Mesendoderm (in vitro differentiated cells): Measurements from ENCODE around the gene RALGPS1.

Experiments used
- DNase-seq: peaks from one replicate; pipeline ENCODE4 v3.0.0; 2013
- H2AK5ac ChIP-seq: 2 replicates; pipeline ENCODE4 v1.6.1; 2013; ENCODE audit warnings: low read length, inconsistent platforms
- H2BK120ac ChIP-seq: 2 replicates; pipeline ENCODE4 v1.6.1; 2013; ENCODE audit warnings: low read depth, mild to moderate bottlenecking, low read length, moderate library complexity, mixed read lengths
- H2BK15ac ChIP-seq: replicated peaks from 2 replicates; pipeline ENCODE4 v1.6.1; 2013; ENCODE audit warnings: low read depth, mild to moderate bottlenecking, moderate library complexity
- H2BK5ac ChIP-seq: 2 replicates; pipeline ENCODE4 v1.6.1; 2013; ENCODE audit warnings: low read length, inconsistent platforms
- H3K18ac ChIP-seq: 2 replicates; pipeline ENCODE4 v1.6.1; 2013; ENCODE audit warnings: mild to moderate bottlenecking, low read length, mixed read lengths
- H3K23ac ChIP-seq: one replicate; pipeline ENCODE4 v1.6.1; 2013; ENCODE audit warnings: low read length
- H3K27ac ChIP-seq: 2 replicates; pipeline ENCODE4 v1.5.1; 2013; ENCODE audit warnings: low read depth, mild to moderate bottlenecking, inconsistent platforms, low read length, moderate library complexity
- H3K27me3 ChIP-seq: 2 replicates; pipeline ENCODE4 v1.6.1; 2013; ENCODE audit warnings: low read length, control low read depth, mild to moderate bottlenecking, inconsistent platforms; ENCODE audit not compliant: insufficient read depth, poor library complexity
- H3K36me3 ChIP-seq: 2 replicates; pipeline ENCODE4 v1.6.1; 2013; ENCODE audit warnings: low read length, inconsistent platforms; ENCODE audit not compliant: control insufficient read depth, insufficient read depth
- H3K4ac ChIP-seq: one replicate; pipeline ENCODE4 v1.6.1; 2013; ENCODE audit warnings: low read depth, mild to moderate bottlenecking, low read length, moderate library complexity
- H3K4me1 ChIP-seq: 2 replicates; pipeline ENCODE4 v1.6.1; 2013; ENCODE audit warnings: low read depth, low read length, inconsistent platforms; ENCODE audit not compliant: control insufficient read depth
- H3K4me2 ChIP-seq: 2 replicates; pipeline ENCODE4 v1.6.1; 2013; ENCODE audit warnings: low read length
- H3K4me3 ChIP-seq: 2 replicates; pipeline ENCODE4 v1.5.1; 2013; ENCODE audit warnings: mild to moderate bottlenecking, low read length
- H3K56ac ChIP-seq: one replicate; pipeline ENCODE4 v1.6.1; 2013; ENCODE audit warnings: low read length
- H3K79me1 ChIP-seq: 2 replicates; pipeline ENCODE4 v1.6.1; 2013; ENCODE audit warnings: low read length, inconsistent platforms
- H3K79me2 ChIP-seq: 2 replicates; pipeline ENCODE4 v1.6.1; 2013; ENCODE audit warnings: mild to moderate bottlenecking, low read length; ENCODE audit not compliant: control insufficient read depth, insufficient read depth
- H3K9ac ChIP-seq: 2 replicates; pipeline ENCODE4 v1.6.1; 2013; ENCODE audit warnings: low read length, inconsistent platforms
- H4K5ac ChIP-seq: one replicate; pipeline ENCODE4 v1.6.1; 2013; ENCODE audit warnings: low read length
- H4K8ac ChIP-seq: one replicate; pipeline ENCODE4 v1.6.1; 2013; ENCODE audit warnings: low read depth, mild to moderate bottlenecking, control low read depth, low read length, moderate library complexity
- WGBS: extraction: QIAGEN DNeasy Blood & Tissue Kit; methylation state at CpG from one replicate; pipeline ENCODE4 v1.1.7; 2013; ENCODE audit warnings: low lambda C conversion rate, missing lambda C conversion rate; ENCODE audit not compliant: insufficient coverage; ENCODE audit errors: extremely low coverage; 5-methylcytosine and 5-hydroxymethylcytosine counted together

RALGPS1 gene

GRCh38 chr9:127139775-127140174, 225.2 kb downstream of the RALGPS1 start:
- H2BK15ac ChIP-seq = no peak overlapping the region

DNA sequence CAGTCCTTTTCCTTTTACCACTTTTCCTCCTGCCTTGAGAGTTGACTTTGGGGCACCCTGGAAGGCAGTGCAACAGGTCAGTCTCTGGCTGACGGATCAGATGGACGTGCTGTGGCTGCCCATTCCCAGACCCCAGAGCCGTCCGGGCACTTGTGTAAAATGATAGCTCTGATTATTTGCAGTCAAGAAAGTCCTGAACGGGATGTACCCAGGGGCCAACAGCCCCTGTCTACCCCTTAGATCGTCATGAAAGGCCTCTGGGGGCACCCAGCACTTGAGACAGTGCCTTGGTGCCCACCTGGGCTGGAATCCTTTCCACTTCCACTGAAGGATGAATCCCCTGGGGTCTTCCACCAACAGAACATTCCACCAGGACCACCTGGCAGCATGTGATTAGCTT, 225.6 kb downstream of the RALGPS1 start:
- Histone ChIP-seq H3K18ac (no peak overlapping the region), H3K9ac (no peak overlapping the region), H3K4me3 (no peak overlapping the region), H3K27me3 (no peaks in the 10 kb centered on the region), H3K27ac (no peak overlapping the region), H3K79me1 (no peaks in the 10 kb centered on the region), H2BK120ac (no peak overlapping the region), H3K23ac (no peak overlapping the region), H2AK5ac (no peak overlapping the region), H4K8ac (no peak overlapping the region), H3K36me3 (no peaks in the 10 kb centered on the region), H3K79me2 (no peaks in the 10 kb centered on the region), H2BK15ac (no peak overlapping the region), H2BK5ac (no peak overlapping the region), H3K56ac (no peak overlapping the region), H4K5ac (no peak overlapping the region), H3K4ac (no peak overlapping the region), H3K4me1 (no peaks in the 10 kb centered on the region), H3K4me2 (no peak overlapping the region)
- DNase-seq = no peak
- WGBS = no CpG with 5 or more reads among the region's 6 CpGs

More at GRCh38 chr9:127139775-127140174, 225.2 kb downstream of the RALGPS1 start:
- Histone ChIP-seq H3K79me2 (no peaks in the 10 kb centered on the region), H3K27ac (no peak overlapping the region), H3K4me1 (no peaks in the 10 kb centered on the region), H4K5ac (no peak overlapping the region), H3K4me3 (no peak overlapping the region), H3K18ac (no peak overlapping the region), H3K4ac (no peak overlapping the region), H3K56ac (no peak overlapping the region), H3K23ac (no peak overlapping the region), H2AK5ac (no peak overlapping the region), H3K27me3 (no peaks in the 10 kb centered on the region), H3K4me2 (no peak overlapping the region), H2BK5ac (no peak overlapping the region), H3K36me3 (no peaks in the 10 kb centered on the region), H3K79me1 (no peaks in the 10 kb centered on the region), H4K8ac (no peak overlapping the region), H3K9ac (no peak overlapping the region), H2BK120ac (no peak overlapping the region)
- DNase-seq = no peak
- no CpG with 5 or more reads among the region's 6 CpGs for WGBS

DNA sequence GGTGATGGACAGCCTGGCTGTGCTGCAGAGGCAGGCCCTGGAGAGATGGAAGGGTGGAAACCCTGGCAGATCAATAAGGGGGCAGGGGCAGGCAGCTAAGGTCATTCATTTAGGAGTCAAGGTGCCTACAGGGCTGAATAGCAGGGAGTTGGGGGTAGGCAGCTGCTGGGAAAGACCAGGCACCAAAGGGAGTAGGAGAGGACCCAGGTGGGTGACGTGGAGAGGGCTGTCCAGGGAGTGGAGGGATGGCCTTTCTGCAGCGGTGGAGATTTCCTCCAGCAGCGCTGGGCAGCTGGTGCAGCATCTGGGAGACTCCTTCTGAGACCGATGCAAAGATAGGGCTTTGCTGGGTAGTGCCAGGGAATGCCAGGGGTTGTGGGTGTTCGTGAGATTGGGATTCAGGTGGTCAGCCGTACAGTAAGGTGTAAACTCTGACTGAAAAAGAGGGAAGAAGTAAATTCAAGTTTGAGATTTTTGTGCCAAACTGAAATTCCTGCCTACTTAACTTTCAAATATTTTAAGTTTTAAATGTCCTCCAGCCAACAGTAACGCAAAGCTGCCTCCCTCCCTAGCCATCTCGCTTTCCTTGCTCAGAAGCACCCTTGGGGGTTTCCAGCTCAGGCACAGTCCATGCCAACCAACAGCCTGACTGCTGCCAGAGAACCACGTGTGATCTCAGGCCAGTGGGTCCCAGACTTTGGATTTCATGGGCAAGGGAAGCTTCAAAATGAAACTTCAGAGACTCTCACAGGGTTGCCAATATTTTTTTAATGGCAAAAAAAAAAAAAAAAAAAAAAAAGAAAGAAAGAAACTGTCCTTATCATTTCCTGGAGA, 226.5 kb downstream of the RALGPS1 start:
- H3K23ac ChIP-seq = no peak overlapping the region
- H3K4me1 ChIP-seq = no peaks in the 10 kb centered on the region
- H3K9ac ChIP-seq = no peak overlapping the region
- H3K79me2 ChIP-seq = no peaks in the 10 kb centered on the region
- no peak for DNase-seq
- H3K4ac ChIP-seq = no peak overlapping the region
- H3K79me1 ChIP-seq = no peaks in the 10 kb centered on the region
- no peak overlapping the region for H3K56ac ChIP-seq
- H3K27ac ChIP-seq = no peak overlapping the region
- no peak overlapping the region for H3K4me2 ChIP-seq
- no peak overlapping the region for H3K18ac ChIP-seq
- WGBS = no CpG with 5 or more reads among the region's 9 CpGs
- H2AK5ac ChIP-seq = no peak overlapping the region
- no peak overlapping the region for H2BK120ac ChIP-seq
- H2BK15ac ChIP-seq = no peak overlapping the region
- no peak overlapping the region for H3K4me3 ChIP-seq
- H4K5ac ChIP-seq = no peak overlapping the region
- H3K36me3 ChIP-seq = no peaks in the 10 kb centered on the region
- no peak overlapping the region for H4K8ac ChIP-seq
- no peak overlapping the region for H2BK5ac ChIP-seq
- no peaks in the 10 kb centered on the region for H3K27me3 ChIP-seq

DNA sequence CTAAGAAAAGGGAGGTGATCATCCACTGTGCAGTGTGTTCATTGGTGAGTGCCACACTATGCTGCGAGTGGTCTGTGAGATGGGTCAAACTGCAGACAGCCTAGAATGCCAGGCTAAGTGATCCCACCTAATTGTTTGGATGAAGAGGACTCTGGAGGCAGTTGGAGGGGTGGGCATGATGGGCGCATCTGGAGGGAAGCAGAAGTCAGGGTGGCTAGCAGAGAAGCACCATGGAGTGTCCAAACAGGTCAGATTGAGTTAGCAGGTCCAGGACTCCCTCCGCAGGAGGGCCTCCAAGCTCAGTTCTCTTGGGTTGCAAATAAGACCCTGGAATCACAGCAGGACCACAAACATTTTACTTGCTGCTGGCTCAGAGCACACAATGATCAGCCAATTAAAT, 227.7 kb downstream of the RALGPS1 start:
- no peak overlapping the region for H3K27ac ChIP-seq
- H2BK120ac ChIP-seq = no peak overlapping the region
- H4K5ac ChIP-seq = no peak overlapping the region
- no peak overlapping the region for H2BK5ac ChIP-seq
- no peak overlapping the region for H2AK5ac ChIP-seq
- no peak overlapping the region for H3K4ac ChIP-seq
- H3K27me3 ChIP-seq = no peaks in the 10 kb centered on the region
- no peaks in the 10 kb centered on the region for H3K4me1 ChIP-seq
- no peak overlapping the region for H2BK15ac ChIP-seq
- H3K4me3 ChIP-seq = no peak overlapping the region
- no peak for DNase-seq
- no peaks in the 10 kb centered on the region for H3K36me3 ChIP-seq
- no peak overlapping the region for H3K18ac ChIP-seq
- no peak overlapping the region for H3K4me2 ChIP-seq
- H3K79me2 ChIP-seq = no peaks in the 10 kb centered on the region
- H3K23ac ChIP-seq = no peak overlapping the region
- H3K56ac ChIP-seq = no peak overlapping the region
- no peak overlapping the region for H3K9ac ChIP-seq
- no peaks in the 10 kb centered on the region for H3K79me1 ChIP-seq
- no CpG with 5 or more reads among the region's 3 CpGs for WGBS
- no peak overlapping the region for H4K8ac ChIP-seq

DNA sequence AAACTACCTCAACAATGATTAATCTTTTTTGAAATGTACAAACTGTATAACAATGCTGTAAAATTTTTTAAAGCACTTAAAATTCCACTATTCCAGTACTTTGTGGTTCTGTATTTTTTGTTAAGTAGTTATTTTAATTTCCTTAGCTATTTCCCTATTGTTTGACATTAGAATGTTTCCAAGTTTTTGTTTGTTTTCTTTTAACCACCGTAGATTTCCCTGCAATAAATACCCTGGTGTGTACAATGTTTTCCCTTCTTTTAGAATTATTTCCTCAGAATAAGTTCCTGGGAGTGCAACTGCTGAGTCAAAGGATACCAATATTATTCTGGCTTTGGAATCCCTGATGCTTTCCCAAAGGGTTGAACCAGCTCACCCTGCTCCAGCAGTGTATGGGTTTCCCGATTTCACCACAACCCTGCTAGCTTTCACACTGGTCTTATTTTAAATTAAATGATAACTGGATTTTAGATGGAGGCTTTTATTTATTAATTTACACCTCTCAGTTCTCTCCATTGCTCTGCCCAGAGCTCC, 228.4 kb downstream of the RALGPS1 start:
- H2BK5ac ChIP-seq = no peak overlapping the region
- H3K23ac ChIP-seq = no peak overlapping the region
- no peaks in the 10 kb centered on the region for H3K4me1 ChIP-seq
- no peaks in the 10 kb centered on the region for H3K79me2 ChIP-seq
- DNase-seq = no peak
- no peak overlapping the region for H3K9ac ChIP-seq
- no peak overlapping the region for H3K56ac ChIP-seq
- no peaks in the 10 kb centered on the region for H3K79me1 ChIP-seq
- H3K27me3 ChIP-seq = no peaks in the 10 kb centered on the region
- H3K4me3 ChIP-seq = no peak overlapping the region
- no peak overlapping the region for H3K4me2 ChIP-seq
- H3K4ac ChIP-seq = no peak overlapping the region
- H2BK15ac ChIP-seq = no peak overlapping the region
- no peak overlapping the region for H3K18ac ChIP-seq
- H3K36me3 ChIP-seq = no peaks in the 10 kb centered on the region
- no peak overlapping the region for H4K8ac ChIP-seq
- no peak overlapping the region for H2BK120ac ChIP-seq
- H2AK5ac ChIP-seq = no peak overlapping the region
- no peak overlapping the region for H4K5ac ChIP-seq
- no CpG with 5 or more reads among the region's 2 CpGs for WGBS
- H3K27ac ChIP-seq = no peak overlapping the region
